HG02981 (cell line): ENCODE data around the gene HOXD13.

ENCODE experiments used
- ATAC-seq: cut with Tn5 transposase; IDR thresholded peaks from one replicate; pipeline ENCODE4 v1.9.1; 2021; ENCODE audit warnings: mild to moderate bottlenecking, moderate library complexity; ENCODE audit not compliant: unreplicated experiment

Gene HOXD13

GRCh38 chr2:176118601-176119339 is 26.2 kb downstream of the HOXD13 start:
- ATAC-seq = no peak

GRCh38 chr2:176120364-176121189 is 28.1 kb downstream of the HOXD13 start:
- ATAC-seq = no peak

- ATAC-seq = no peak
Observed at GRCh38 chr2:176121190-176122051, 28.9 kb downstream of the HOXD13 start.

GRCh38 chr2:176122052-176122682 is 29.6 kb downstream of the HOXD13 start:
- ATAC-seq = no peak

GRCh38 chr2:176122683-176123410 is 30.3 kb downstream of the HOXD13 start, which contains the start of gene HOXD9:
TSS of gene HOXD9 (plus strand) at chr2:176122719. CDS start at chr2:176122769, 50 bp downstream.
- no peak for ATAC-seq

- no peak for ATAC-seq
Observed at GRCh38 chr2:176123411-176124109, 31.0 kb downstream of the HOXD13 start.

- no peak for ATAC-seq
Observed at GRCh38 chr2:176124110-176124946, 31.8 kb downstream of the HOXD13 start.

- no peak for ATAC-seq
Observed at GRCh38 chr2:176124947-176125771, 32.6 kb downstream of the HOXD13 start.

- ATAC-seq = no peak
Observed at GRCh38 chr2:176125772-176126054, 33.2 kb downstream of the HOXD13 start.

- ATAC-seq = no peak
Observed at GRCh38 chr2:176126929-176127773, 34.6 kb downstream of the HOXD13 start.

GRCh38 chr2:176127774-176128072 is 35.2 kb downstream of the HOXD13 start:
- ATAC-seq = no peak

GRCh38 chr2:176128172-176128981 is 35.9 kb downstream of the HOXD13 start:
- ATAC-seq = no peak

GRCh38 chr2:176128982-176129796 is 36.7 kb downstream of the HOXD13 start, which contains the start of gene HOXD8:
TSS of gene HOXD8 (plus strand) at chr2:176129705. CDS start at chr2:176130367, 662 bp downstream.
- no peak for ATAC-seq

GRCh38 chr2:176129813-176130146 is 37.3 kb downstream of the HOXD13 start:
- ATAC-seq = no peak

GRCh38 chr2:176130147-176130956 is 37.8 kb downstream of the HOXD13 start:
- no peak for ATAC-seq
